Measurements from ENCODE around the gene CSTF1.

The CSTF1 gene

GRCh38 chr20:56430461-56430860, 38.0 kb downstream of the CSTF1 start:
- DNase-seq, result no peak

DNA sequence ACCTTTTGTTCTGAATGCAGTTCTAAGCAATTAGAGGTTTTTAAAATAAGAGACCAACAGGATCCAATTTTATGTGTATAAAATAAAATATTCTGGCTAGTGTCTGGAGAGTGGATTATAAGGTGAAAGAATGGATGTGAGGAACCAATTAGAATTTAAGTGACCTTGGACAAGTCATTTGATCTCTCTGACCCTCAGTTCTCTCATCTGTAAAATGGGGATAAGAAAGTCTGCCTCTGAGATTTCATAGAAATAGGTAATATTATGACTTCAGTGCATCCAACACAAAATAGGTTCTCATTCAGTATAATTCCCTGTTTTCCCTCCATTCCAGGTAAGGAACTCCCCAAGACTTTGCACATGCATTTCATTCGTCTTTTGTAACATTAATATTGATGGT, 38.5 kb downstream of the CSTF1 start:
- DNase-seq, result no peak

GRCh38 chr20:56431471-56431870, 39.0 kb downstream of the CSTF1 start:
- DNase-seq, result no peak

DNA sequence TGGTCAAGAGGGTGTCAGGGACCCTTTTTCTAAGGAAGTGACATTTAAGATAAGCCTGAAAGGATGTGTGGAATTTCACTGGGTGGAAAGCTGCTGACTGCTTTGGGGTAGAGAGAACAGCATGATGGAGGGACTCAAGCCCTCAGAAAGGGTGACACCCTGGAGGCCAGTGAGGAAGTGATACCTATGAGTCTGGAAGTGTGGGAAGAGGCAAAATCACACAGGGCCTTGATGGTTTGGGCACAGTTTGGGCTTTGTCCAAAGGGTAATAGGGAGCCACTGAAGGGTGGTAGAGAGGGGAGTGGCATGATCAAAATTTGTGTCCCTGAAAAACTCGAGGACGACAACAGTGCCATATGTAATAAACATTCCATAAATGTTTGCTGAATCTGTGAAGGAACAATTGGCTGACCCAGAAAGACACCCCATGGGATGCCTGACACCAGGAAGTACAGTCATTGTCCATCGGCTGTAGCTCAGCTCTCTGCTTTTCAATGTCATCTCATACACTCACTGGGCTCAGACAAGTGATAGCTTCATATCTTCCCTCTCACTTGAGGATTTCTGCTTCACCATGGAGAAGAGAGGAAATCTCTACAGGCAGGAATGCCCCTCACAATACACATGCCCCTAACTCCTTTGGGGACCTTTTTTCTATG, 40.9 kb downstream of the CSTF1 start:
- peak; percentile 44 for DNase-seq

- no peak for DNase-seq
These were observed 41.4 kb downstream of the CSTF1 start for GRCh38 chr20:56433880-56434255.

DNA sequence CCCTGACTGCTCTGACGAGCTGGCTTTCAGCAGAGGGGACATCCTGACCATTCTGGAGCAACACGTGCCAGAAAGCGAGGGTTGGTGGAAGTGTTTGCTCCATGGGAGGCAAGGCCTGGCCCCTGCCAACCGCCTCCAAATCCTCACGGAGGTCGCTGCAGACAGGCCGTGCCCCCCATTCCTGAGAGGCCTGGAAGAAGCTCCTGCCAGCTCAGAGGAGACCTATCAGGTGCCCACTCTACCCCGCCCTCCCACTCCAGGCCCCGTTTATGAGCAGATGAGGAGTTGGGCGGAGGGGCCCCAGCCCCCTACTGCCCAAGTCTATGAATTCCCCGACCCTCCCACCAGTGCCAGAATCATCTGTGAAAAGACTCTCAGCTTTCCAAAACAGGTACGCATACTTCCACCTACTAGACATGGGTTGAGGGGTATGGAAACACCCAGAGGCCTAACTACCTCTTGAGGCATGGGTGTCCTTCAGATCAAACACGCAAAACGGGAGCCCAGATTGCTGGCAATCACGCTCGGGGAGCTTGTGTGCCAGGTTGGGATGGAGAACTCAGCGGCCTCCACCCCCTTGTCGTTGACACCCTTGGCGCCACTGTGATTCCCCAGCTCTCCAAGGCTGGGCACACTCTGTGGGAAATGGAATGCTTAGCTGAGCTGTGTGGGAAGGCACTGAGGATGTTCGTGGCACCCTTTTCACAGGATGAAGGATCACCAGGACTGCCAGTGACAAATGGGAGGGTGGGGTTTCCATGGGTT, 44.9 kb downstream of the CSTF1 start:
- no peak for DNase-seq

DNA sequence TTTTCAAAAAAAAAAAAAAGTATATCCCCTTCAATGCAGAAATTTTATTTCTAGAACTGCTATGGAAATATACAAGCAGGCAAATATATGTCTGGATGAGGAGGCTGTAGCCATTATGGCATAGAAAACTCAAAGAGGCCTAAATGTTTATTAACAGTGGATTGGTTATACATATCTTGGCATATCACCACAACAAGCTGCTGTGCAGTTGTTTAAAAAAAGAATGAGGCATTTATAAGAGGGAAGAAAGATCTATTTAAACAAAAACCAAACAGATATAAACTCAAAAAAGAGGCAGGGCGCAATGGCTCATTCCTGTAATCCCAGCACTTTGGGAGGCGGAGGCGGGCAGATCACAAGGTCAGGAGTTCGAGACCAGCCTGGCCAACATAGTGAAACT, 45.8 kb downstream of the CSTF1 start:
- no peak for DNase-seq

DNA sequence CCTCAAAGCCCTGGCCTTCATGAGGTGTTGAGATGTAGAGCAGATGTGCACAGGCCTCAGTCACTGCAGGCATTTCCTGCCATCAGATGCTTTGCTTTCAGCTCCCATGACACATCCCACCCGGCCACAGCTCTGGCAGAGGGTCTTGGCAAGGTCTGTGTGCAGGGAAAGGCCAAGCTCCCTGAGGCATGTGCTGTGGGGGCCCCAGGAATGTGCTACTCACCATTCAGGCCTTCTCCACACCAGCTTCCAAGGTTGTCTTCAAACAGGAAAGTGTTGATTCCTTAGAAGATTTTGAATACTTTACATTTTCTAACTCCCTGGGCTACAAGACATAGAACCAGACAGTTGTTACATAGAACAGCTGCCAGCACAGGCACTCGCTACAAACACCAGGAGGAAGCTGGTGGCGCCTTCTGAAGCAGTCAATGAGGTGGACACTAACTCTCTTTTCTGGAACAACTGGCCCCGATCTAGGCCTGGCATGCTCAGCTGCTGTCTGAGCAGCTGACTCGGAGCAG, 47.4 kb downstream of the CSTF1 start:
- DNase-seq, result no peak

- DNase-seq, result no peak
These were observed 48.0 kb downstream of the CSTF1 start for GRCh38 chr20:56440346-56441007.

DNA sequence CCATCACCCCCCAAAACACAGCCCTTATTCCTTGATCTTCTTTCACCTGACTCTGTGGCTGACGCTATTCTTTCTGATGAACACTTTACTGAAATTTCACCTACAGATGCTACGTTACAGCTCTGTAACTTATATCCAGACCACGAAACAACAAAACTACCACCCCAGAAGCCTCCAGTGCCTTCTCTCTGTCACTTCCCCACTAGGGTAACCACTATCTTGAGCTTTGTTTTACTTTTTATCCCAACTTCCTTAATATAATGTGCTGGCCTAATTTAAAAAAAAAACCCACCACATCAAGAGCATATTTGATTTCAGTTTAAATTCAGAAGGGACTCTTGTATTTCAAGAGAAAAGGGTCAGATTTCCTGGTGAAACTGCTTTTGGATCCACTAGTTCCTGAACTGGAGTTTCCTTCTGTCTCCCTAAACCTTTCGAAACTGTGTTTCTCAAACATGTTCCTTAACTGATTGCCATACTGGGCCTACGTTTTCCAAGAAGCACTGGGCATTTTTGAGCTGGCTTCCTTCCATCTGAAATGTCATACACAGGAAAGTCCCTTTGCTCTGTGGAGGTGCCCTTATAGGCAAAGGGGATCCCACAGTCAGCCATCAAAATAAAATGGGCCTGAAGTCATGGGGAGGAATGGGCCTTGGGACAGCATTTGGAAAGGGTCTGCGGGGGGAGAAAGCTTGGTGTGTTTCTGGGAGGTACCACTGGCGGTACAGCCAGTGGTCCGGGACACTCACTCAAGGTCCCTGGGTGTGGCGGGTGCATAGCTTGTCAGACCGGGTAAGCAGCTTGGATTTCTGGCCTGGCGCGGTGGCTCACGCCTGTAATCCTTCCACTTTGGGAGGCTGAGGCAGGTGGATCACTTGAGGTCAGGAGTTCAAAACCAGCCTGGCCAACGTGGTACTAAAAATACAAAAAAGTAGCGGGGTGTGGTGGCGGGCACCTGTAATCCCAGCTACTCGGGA, 50.2 kb downstream of the CSTF1 start:
- peak; percentile 89 for DNase-seq

DNA sequence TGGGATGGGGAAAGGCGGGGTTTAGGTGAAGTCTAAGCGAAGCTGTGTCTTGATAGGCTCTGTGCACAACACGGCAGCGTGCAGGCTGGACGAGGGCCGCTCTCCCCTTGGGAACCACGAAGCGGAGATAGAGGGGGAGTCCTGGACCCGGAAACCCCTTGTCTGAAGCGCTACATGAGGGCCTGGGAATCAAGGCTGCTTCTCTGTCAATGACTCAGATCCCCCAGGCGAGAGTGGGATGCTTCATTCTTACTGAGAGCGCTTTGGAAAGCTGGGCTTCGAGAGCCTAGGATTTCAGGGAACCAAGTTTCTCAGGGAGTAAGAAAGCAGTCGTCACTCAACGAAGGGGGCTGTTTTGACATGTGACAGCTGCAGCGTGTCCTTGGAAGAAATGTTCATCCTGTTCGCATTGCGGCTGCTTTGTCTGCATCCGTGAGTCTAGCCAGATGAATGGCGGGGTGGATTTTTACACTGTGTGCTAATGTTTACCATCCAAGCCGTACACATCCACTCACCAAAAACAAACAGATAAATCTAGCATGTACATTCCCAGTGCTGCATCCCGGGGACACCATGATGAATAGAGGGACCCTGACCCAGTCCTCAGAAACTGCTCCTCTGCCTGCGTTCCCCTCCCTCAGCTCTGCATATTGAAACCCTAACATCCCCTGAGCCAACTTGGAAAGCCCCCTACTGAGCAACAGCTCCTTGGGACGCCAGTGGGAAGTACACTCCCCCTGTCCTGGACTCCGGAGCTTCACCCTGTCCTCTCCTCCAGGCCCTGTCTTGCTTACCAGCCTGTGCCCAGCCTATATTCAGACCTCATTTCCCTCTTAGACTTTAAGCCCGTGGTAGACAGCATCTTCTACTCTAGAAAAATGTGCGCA, 51.5 kb downstream of the CSTF1 start:
- no peak for DNase-seq

- DNase-seq, result no peak
These were observed 52.7 kb downstream of the CSTF1 start for GRCh38 chr20:56445130-56445529.

GRCh38 chr20:56445540-56445939, 53.1 kb downstream of the CSTF1 start:
- DNase-seq, result no peak

DNA sequence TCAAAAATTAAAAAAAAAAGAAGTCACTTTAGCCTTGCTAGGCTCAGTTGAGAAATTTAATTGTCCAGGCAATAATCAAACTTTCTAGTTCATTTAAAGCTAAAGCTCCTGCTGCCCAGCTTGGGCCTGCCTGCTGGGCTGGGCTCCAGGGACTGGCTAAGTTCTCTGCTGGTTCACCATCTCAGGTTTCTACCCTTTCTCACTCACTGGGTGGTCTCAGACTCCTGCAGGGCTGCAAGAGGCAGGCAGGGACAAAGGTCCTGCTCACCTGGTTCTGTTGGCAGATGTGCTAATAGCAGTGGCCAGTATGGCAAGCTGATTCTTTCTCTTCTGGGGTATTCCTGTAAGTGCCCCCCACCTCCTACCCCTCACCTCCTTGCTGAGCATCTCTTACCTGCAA, 54.8 kb downstream of the CSTF1 start:
- DNase-seq, result no peak

- no peak for DNase-seq
These were observed 57.0 kb downstream of the CSTF1 start for GRCh38 chr20:56449459-56449858.

DNA sequence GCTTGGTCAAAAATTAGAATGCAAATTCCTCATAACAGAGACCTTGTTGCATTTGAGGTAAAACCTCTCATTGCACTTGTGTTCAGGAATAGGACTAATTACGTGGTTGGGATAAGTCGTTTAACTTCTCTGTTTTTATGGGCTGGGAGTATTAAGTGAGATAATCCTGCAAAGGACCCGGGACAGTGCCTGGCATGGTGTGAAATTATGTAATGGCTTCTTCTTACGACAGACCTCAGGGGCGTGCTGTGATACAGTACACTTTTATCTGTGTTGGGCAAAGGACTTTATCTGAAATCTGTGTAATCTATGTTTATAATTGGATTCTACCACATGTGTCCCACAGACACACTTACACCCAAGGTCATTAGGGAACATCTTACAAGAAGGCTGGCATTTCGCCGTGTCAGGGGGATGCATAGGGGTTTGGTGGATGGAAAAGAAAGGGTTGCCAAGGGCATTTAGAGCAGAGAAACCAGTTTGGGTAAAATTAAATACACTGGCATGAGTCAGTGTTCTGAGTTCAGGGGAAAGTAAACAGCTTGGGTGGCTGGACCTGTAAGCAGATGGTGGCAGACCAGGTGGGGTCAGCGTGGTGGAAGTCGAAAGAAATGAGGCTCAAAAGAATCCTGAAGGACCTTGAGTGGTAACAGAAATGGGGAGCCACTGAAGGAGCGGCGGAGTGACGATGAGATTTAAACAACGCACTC, 58.8 kb downstream of the CSTF1 start:
- no peak for DNase-seq

DNA sequence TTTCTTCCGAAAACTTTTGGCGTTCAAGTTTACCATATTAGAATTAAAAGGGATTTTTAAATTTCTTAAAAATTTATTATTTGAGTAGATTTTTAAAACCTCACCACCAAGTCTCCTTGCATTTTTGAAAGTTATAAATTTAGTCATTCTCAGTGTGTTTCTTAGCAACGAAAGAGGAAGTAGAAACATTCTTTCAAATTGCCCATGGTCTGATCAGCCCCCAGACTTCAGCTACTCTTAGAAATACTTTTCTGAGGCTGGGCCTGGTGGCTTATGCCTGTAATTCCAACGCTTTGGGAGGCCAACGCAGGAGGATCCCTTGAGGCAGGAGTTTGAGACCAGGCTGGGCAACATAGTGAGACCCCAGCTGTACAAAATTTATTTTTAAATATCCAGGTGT, 60.9 kb downstream of the CSTF1 start:
- DNase-seq, result peak; percentile 62

GRCh38 chr20:56454754-56455153, 62.3 kb downstream of the CSTF1 start:
- DNase-seq, result no peak
